Loucy (cell line): Measurements from ENCODE around the gene HCFC1.

Experiments
- H2AFZ ChIP-seq: fragments of 200-600 bp; sonication (generic); 2 replicates; pipeline ENCODE4 v1.6.0; 2016; ENCODE audit warnings: antibody characterized with exemption, mild to moderate bottlenecking, low read length, moderate library complexity
- H3F3A ChIP-seq: fragments of 200-600 bp; 2 replicates; pipeline ENCODE4 v1.6.0; 2016; ENCODE audit warnings: antibody characterized with exemption, low read depth, mild to moderate bottlenecking
- H3K27me3 ChIP-seq: fragments of 200-600 bp; sonication (generic); 2 replicates; pipeline ENCODE4 v1.6.1; 2014; ENCODE audit warnings: low read length, mild to moderate bottlenecking; ENCODE audit not compliant: insufficient read depth, poor library complexity, severe bottlenecking
- H3K36me3 ChIP-seq: fragments of 200-600 bp; sonication (generic); 2 replicates; pipeline ENCODE4 v1.6.1; 2016; ENCODE audit warnings: low read length; ENCODE audit not compliant: insufficient read depth
- H3K4me1 ChIP-seq: fragments of 200-600 bp; sonication (generic); 2 replicates; pipeline ENCODE4 v1.5.1; 2014; ENCODE audit warnings: low read length, mild to moderate bottlenecking; ENCODE audit not compliant: insufficient read depth, poor library complexity, severe bottlenecking
- H3K4me2 ChIP-seq: fragments of 200-600 bp; sonication (generic); 2 replicates; pipeline ENCODE4 v1.6.0; 2014; ENCODE audit warnings: antibody characterized with exemption, low read length, low read depth, mild to moderate bottlenecking; ENCODE audit not compliant: poor library complexity, severe bottlenecking
- H3K4me3 ChIP-seq: fragments of 200-600 bp; sonication (generic); 2 replicates; pipeline ENCODE4 v1.5.1; 2014; ENCODE audit warnings: low read length, mild to moderate bottlenecking, mixed read lengths; ENCODE audit not compliant: poor library complexity, severe bottlenecking
- H3K79me2 ChIP-seq: fragments of 200-600 bp; sonication (generic); 2 replicates; pipeline ENCODE4 v1.6.1; 2014; ENCODE audit warnings: low read length; ENCODE audit not compliant: insufficient read depth
- H3K9ac ChIP-seq: fragments of 200-600 bp; sonication (generic); 2 replicates; pipeline ENCODE4 v1.6.0; 2014; ENCODE audit warnings: mild to moderate bottlenecking, low read depth, low read length, moderate library complexity; ENCODE audit not compliant: poor library complexity, severe bottlenecking
- H3K9me2 ChIP-seq: fragments of 200-600 bp; sonication (generic); replicated peaks from 2 replicates; pipeline ENCODE4 v1.6.1; 2016; ENCODE audit warnings: low read depth, low read length, mixed read lengths
- H3K9me3 ChIP-seq: fragments of 200-600 bp; sonication (generic); 2 replicates; pipeline ENCODE4 v1.6.1; 2014; ENCODE audit warnings: mild to moderate bottlenecking, antibody characterized with exemption, low read length, low read depth; ENCODE audit not compliant: insufficient read depth
- H4K20me1 ChIP-seq: fragments of 200-600 bp; sonication (generic); 2 replicates; pipeline ENCODE4 v1.6.0; 2014; ENCODE audit warnings: antibody characterized with exemption, low read length, mild to moderate bottlenecking; ENCODE audit not compliant: insufficient read depth, poor library complexity, severe bottlenecking
- EZH2phosphoT487 ChIP-seq: fragments of 200-600 bp; IDR thresholded peaks from 2 replicates; pipeline ENCODE4 v1.6.1; 2018; ENCODE audit warnings: antibody characterized with exemption, mild to moderate bottlenecking, moderate library complexity, borderline replicate concordance
- TF ChIP-seq, protein P1 (sequence below): fragments of 200-600 bp; sonication (generic); conservative IDR thresholded peaks from 2 replicates; pipeline ENCODE4 v1.5.1; 2014; ENCODE audit warnings: mild to moderate bottlenecking, antibody characterized with exemption, low read length

Gene HCFC1

DNA sequence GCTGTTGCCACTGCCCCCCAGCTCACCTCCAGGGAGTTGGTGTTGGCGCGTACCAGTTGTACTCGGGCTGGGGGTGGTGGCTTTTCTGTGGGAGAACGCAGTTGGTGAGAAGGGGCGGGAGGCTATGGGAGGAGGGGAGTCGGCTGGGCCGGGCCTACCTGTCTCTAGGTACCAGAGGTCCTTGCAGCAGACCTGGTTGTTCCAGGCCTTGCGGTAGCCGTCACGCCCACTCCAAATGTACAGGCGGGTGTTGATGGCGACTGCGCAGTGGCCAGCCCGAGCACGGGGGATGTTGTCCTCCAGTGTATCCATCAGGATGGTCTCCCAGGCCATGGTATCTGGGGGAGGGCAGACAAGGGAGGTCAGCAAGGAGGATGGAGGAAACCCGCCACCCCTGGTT lies 11.5 kb downstream of the HCFC1 start:
- H3K4me2 ChIP-seq, result no peak overlapping the region
- H3K27me3 ChIP-seq, result no peaks in the 10 kb centered on the region
- TF ChIP-seq, protein P1, sequence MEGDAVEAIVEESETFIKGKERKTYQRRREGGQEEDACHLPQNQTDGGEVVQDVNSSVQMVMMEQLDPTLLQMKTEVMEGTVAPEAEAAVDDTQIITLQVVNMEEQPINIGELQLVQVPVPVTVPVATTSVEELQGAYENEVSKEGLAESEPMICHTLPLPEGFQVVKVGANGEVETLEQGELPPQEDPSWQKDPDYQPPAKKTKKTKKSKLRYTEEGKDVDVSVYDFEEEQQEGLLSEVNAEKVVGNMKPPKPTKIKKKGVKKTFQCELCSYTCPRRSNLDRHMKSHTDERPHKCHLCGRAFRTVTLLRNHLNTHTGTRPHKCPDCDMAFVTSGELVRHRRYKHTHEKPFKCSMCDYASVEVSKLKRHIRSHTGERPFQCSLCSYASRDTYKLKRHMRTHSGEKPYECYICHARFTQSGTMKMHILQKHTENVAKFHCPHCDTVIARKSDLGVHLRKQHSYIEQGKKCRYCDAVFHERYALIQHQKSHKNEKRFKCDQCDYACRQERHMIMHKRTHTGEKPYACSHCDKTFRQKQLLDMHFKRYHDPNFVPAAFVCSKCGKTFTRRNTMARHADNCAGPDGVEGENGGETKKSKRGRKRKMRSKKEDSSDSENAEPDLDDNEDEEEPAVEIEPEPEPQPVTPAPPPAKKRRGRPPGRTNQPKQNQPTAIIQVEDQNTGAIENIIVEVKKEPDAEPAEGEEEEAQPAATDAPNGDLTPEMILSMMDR, result no peak
- H3K9me2 ChIP-seq, result no peaks in the 10 kb centered on the region
- peaks cover 95% of the 10 kb centered on the region; the same call in 1 of the 2 replicates for H3K36me3 ChIP-seq
- no peaks in the 10 kb centered on the region for H3K9me3 ChIP-seq
- no peaks in the 10 kb centered on the region for H3F3A ChIP-seq
- H3K4me3 ChIP-seq, result no peak overlapping the region
- H4K20me1 ChIP-seq, result peaks cover 26% of the 10 kb centered on the region
- peaks cover 42% of the 10 kb centered on the region for H3K79me2 ChIP-seq
- H3K4me1 ChIP-seq, result no peaks in the 10 kb centered on the region
- H2AFZ ChIP-seq, result no peak overlapping the region
- no peak overlapping the region for H3K9ac ChIP-seq

DNA sequence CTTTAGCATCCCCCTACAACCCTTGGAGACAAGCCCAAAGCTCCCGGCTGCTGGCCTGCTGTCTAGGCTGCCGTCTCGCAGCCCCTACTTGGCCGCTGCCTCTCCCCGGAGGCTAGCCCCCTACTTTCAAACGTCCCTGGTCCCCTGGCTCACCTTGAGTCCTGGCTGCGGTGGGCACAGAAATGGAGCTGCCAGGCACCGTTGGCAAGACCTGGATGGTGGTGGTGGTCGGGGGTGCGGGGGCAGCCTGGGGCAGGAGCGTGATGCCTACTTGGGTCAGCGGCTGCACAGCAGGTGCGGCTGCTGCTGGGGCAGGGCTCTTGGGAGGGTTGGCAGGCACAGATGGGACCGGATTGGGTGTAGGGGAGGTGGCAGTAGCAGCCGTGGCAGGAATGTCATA lies 12.0 kb downstream of the HCFC1 start:
- H3K79me2 ChIP-seq, result peaks cover 38% of the 10 kb centered on the region
- H3K27me3 ChIP-seq, result no peaks in the 10 kb centered on the region
- H3K4me3 ChIP-seq, result no peak overlapping the region
- no peaks in the 10 kb centered on the region for H3K9me2 ChIP-seq
- H4K20me1 ChIP-seq, result peaks cover 21% of the 10 kb centered on the region
- no peak overlapping the region for H2AFZ ChIP-seq
- H3K9me3 ChIP-seq, result no peaks in the 10 kb centered on the region
- no peak overlapping the region for H3K4me2 ChIP-seq
- H3K36me3 ChIP-seq, result peaks cover 100% of the 10 kb centered on the region; the same call in 1 of the 2 replicates
- H3K9ac ChIP-seq, result no peak overlapping the region
- no peaks in the 10 kb centered on the region for H3F3A ChIP-seq
- no peak for TF ChIP-seq EZH2phosphoT487
- TF ChIP-seq, protein P1, result no peak
- no peaks in the 10 kb centered on the region for H3K4me1 ChIP-seq

DNA sequence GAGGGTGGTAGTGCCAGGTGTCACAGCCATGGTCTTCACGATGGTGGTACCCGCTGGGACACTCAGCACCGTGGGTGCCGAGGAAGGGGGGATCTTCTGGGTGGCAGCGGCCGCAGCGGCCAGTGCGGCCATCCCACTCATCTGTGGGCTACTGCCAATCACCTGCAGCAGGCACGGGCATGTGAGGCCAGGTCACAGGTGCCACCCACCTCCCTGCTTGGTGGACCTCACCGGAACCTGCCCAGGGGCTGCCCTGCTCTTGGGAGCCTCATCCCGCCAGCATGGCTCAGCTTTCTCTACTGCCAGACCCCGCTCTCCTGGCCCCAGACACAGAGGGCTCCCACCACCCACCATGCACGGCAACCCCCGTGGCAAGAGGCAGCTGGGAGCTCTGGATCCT lies 13.0 kb downstream of the HCFC1 start:
- no peak for TF ChIP-seq EZH2phosphoT487
- TF ChIP-seq, protein P1, result no peak
- no peaks in the 10 kb centered on the region for H3K27me3 ChIP-seq
- H4K20me1 ChIP-seq, result peaks cover 14% of the 10 kb centered on the region
- H3K4me1 ChIP-seq, result no peaks in the 10 kb centered on the region
- no peak overlapping the region for H3K4me2 ChIP-seq
- H3K9me3 ChIP-seq, result no peaks in the 10 kb centered on the region
- no peak overlapping the region for H3K9ac ChIP-seq
- H3F3A ChIP-seq, result no peaks in the 10 kb centered on the region
- no peak overlapping the region for H3K4me3 ChIP-seq
- H2AFZ ChIP-seq, result no peak overlapping the region
- H3K79me2 ChIP-seq, result peaks cover 27% of the 10 kb centered on the region
- peaks cover 100% of the 10 kb centered on the region; the same call in 1 of the 2 replicates for H3K36me3 ChIP-seq
- no peaks in the 10 kb centered on the region for H3K9me2 ChIP-seq
